H4 (cell line): Measurements from ENCODE around the gene CNIH3. TPM values are rescaled to one million over a fixed set of nuclear protein-coding genes. Genes with fewer than 3 reads are reported as not detected.
A peak's percentile ranks its signal among the peaks of the same experiment; 100 is the strongest.

Experiments
- DNase-seq: peaks from one replicate; pipeline ENCODE4 v3.0.0-alpha.2; 2015; ENCODE audit warnings: low spot score
- total RNA-seq: library from RNA; depleted of rRNA; stranded (reverse); fragments of >200 nt; shearing (Covaris generic); gene quantifications from 2 replicates; pipeline ENCODE4 v1.2.3, GENCODE V29; 2014

CNIH3 gene
- total RNA-seq, 1 experiment from 2014 or later, result 2.5 TPM

DNA sequence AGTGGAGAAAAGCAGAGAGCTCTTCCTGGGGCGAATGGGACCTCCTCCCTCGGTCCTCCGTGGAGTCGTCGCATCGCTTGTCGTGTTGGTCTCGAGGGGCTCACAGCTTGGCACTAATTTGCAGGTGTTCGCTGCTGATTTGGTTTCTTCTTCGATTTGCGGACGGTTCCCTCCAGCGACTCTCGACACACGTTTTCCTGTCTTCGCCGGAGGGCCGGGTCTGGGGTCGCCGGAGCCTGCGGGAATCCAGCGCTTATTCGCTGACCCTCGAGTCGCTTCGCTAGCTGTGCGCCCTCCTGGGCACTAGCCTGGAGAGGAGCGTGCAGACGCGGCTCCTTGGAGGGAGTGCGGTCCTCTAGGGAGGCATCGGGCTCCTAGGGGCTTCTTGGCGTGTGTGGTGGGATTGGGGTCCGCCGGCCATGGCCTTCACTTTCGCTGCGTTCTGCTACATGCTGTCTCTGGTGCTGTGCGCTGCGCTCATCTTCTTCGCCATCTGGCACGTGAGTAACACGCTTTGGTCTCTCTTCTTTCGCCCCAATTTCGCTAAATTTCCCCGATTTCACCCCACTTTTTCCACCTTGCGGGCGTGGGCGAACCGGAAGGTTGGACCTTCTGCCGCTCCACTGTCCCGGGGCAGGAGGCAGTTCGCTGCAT lies 766 bp downstream of the CNIH3 start:
- no peak for DNase-seq

DNA sequence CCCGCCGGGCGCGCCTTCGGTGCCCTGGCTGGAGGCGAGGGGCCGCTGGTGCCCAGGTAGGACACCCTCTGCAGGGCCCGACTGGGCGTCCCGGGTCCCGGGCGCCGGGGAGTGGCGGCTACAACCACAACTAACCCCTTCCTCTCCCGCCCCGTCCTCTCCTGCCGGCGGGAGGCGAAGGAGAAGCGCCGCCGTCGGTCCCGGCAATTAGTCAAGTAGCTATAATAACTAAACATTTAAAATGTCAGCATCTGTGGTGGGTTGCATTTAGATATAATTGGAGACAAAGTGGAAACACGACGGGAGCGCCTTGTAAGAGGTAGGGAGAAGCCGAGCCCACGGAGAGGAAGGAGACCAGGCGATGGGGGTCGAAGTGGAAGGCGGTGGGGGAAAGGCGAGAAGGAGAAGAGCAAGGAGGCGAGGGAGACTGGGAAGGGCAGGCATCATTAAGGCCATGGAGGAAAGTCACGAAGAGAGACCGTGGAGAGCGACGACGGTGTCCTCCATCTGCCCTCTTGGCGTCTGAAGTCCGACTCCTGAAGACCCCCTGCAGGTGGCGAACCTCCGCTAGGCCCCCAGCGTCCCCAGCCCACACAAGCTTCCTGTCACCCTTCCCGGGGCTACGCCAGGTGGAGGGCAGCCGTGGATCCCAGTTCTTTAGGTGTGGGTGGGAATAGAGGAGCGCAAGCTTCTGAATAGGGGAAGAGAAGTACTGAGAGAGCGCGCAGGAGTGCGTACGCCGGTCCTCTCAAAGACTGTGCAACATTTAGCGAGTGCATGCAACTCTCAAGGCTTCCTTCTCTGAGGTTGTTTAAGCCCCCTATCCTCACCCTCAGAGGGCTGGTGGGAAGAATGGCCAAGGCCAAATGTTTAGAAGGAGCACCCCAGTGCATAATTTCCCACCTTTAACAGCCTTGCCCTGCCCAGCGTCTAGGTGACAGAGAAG lies 1.6 kb downstream of the CNIH3 start:
- DNase-seq, result no peak

DNA sequence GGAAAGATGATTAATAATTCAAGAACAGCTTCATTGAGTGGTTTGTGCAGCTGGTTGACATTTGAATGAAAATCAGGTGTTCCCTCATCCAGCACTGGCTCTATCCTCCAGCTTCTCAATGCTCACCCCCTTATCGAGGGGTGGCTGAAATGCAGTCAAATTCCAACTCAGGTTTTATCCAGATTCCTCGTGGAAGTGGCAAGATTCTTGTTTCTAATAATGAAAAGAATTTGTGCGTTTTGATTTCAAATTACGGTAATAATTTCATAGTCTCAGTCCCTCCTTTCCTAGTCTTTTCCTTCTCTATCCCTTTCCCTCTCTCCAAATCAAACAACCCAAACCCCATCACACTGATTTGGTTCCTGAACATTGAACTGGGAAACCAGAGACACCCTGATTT lies 3.1 kb downstream of the CNIH3 start:
- no peak for DNase-seq

DNA sequence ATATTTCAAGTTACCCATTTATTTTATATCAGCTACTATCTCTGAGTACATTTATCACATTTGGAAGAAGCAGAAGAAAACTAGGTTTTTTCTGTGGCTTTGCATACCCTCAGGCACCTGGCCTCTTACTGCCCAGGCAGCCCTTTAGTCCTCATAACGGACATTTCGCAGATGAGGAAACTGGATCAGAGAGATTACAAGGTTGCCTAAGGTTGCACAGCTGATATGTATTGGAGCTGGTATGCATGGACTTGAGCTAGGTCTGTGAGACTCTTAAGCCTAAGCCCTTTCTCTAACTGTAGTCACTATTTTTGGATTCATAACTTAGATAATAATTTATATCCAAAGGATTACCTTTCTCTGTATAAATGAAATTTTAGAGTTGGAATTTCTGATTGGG lies 4.0 kb downstream of the CNIH3 start:
- no peak for DNase-seq

DNA sequence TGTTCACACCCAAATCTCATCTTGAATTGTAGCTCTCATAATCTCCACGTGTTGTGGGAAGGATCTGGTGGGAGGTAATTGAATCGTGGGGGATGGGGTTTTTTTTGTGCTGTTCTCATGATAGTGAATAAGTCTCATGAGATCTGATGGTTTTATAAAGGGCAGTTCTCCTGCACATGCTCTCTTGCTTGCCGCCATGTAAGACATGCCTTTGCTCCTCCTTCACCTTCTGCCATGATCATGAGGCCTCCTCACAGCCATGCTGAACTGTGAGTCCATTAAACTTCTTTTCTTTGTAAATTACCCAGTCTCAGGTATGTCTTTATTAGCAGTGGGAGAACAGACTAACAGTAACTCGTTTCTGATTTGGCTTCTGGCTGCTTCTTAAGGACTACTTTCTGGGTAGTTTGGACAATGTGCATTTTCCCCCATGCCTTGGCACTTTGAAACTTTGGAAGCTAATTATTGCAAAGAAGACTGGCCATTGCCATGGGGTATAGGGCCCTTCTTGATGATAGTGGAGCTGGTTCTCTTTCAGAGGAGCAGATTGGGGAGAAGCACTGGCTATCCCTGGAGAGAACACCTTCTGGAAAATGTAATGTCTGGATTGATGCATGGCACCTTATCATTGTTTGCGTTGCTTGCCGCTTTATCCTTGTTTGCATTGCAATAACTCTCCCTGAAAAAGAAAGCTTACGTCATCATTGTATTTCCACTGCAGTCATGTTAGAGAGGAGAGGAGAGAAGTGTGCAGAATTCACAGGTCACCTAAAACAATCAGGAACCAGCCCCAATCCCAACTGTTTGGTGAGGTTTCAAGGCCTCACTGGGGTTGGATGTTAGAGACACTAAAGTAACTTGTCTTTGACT lies 5.9 kb downstream of the CNIH3 start:
- no peak for DNase-seq

DNA sequence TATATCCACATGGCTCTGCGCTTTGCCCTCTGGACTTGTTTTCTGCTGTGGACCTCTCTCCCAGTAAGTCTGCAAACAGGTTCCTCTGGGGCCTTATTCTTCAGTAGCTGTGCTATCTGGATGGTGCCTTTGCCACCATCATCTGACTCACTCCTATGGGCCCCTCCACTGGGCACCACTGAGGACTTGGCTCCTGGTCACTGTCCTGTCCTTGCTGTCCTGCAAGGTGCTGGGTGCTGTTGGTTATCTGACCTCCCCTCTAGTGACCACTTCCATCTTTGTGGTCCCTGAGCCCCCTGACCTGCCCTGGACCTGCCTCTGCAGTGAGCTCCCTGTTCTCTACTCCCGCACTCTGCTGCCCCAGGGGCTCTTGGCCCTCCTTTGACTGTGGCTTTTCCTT lies 6.7 kb downstream of the CNIH3 start:
- DNase-seq, result no peak

DNA sequence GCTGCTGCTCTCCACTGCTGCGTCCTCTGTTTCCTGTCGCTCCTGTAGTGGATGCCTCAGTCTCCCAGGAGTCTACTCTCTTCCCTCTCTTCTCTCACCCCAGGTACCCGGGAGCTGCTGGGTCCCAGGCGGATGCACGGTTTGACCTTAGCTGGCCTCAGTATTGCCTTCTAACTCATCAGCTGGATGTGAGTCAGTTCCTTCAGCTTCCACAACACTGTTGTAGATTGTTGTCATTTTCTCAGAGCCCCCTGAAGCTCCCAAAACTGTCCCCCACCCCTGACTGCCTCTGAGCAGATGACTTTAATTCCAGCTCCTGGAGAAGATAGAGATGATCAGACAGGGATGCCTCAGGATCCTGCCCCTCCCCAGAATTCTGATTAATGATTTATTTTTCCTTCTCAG lies 7.2 kb downstream of the CNIH3 start:
- DNase-seq, result peak; percentile 59

DNA sequence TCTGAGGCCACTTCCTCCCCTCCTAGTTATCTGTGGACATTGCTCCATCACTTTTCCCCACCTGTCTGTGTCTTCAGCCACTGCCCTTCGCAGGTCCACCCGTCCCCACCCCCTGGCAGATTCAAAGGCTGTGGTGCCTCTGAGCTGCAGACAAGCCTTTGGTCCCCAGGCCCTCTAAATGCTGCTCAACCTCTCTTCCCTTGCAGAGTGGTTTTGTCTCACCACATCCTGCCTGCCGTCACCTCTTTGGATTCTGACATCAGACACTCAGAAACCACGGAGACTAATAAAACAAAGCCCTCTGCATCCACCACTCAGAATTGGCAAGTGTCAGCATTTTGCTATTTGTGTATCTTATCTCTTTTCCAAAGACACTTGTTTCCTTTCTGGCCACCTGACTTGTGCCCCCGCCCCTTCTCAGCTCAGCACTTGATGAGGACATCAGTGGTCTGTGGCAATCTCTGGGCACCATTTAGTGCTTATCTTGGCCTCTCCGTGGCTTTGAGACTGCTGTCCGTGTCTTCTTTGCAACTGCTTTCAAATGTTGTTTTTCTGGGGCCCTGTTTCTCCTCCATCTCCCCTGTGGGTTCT lies 7.7 kb downstream of the CNIH3 start:
- peak; percentile 98 for DNase-seq

DNA sequence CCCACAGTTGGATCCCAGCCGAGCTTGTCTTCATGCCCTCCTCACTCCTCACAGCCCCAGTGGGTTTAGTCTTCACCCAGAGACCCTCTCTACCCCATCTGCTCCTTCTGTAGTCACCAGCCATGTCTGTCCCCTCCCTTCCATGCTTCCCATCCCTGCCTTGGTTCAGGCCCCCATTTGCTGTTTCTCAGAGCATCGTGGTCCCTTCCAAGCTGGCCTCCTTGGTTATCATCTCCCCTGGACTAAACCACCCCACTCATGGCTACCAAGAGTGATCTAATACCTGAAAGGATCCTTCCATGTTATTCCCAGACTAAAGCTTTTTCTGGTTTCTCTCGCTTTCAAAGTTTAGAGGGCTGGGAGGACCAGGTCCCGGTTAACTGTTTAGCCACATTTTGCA lies 8.3 kb downstream of the CNIH3 start:
- DNase-seq, result no peak

DNA sequence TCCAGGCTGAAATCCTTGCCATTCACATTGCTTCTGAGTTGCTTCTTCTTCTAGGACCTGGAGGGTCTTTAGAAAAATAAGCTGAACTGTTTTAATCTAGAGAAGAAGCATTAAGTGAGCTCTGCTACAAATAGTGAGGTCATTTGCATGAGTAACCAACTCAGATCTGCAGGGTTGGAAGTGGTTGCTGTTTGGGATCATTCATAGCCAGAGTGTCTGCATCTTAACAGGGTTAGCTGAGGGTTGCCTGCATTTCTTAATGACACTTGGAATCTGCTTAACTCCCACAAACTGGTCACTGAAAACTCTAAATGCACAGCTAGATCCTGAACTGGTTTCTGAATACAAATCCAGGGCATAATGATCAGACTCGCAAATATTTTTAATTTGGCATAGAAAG lies 9.9 kb downstream of the CNIH3 start:
- DNase-seq, result peak; percentile 20

DNA sequence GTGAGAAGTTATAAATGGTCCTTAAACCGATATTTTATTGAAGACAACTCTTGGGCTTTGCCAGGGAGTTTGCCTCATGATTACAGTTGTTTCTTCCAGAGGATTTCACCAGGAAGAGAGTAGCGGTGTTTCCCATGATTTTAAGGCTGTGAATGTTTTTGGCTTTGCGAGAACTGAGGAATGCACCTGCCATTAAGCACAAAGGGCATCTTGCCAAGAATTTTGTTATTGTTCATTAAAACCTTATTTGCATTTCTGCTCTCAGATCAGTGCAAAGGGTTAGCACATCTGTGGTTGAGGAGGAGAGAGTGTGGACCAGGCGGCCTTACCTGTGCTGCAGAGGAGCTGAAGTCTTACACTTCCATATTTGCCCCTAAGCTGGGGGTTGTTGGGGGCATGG lies 13.8 kb downstream of the CNIH3 start:
- DNase-seq, result no peak

DNA sequence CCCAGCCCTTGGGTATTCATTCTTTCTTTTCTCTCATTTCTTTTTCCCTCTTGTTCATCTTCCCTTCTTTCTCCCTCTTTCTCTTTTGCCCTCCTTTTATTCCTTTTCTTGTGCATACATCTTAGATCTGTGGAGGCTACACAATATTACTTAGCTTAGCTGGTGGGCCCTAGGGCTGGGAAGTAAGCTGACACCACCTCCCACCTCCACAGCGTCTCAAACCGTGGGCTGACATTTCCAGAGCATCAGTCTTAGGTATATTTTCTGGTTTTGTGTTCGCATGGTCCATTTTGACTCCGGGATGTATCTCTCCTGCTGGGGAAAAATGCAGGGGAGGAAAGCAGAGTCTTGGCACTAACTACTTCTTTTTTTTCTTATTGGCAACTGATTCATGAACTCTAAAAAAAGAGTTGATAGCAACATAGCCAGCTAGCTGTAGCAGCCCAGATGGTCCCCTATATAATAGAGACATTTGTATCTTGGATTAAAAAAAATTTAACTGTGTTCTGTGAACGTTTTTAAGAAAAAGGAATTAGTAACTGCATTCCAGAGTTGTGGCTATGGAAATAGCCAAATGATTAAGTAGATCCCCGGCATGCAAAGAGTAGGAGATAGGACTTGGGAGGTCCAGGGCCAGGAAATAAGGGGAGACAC lies 15.5 kb downstream of the CNIH3 start:
- no peak for DNase-seq

DNA sequence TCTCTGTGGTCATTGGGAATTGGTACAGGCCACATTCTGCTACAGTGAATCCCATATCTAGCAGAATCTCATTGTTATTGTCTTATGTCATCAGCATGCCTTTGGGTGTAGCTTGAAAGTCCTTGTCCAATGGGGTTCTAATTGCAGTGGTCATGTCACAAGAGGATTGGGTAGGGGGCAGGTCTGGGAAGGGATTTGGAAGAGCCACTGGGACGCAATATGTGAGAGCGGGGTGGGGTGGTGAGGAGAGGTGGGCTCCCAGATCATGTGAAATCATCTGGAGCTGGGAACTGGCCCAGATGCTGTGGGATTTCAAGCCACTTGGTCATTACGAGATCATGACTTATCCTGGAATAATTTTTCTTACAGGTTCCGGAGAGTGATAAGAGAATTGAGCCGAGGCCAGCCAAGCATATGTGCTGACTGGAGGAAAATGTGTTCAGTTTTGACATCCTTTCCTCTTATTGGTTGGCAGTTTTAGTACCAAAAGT lies 16.3 kb downstream of the CNIH3 start:
- peak; percentile 70 for DNase-seq

DNA sequence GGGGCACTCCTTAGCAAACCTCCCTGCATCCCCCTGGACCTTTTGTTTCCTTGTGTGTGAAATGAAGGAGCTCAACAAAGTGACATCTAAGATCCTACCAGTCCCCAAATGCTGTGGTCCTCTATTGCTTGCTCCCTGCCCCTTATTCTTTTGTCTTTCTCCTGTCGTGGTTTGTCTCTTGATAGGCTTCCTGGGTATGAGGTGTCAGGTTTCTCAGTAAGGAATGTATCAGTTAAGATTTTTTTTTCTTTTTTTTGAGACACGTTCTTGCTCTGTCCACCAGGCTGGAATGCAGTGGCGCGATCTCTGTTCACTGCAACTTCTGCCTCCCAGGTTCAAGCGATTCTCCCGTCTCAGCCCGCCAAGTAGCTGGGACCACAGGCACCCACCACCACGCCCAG lies 16.8 kb downstream of the CNIH3 start:
- peak; percentile 51 for DNase-seq

DNA sequence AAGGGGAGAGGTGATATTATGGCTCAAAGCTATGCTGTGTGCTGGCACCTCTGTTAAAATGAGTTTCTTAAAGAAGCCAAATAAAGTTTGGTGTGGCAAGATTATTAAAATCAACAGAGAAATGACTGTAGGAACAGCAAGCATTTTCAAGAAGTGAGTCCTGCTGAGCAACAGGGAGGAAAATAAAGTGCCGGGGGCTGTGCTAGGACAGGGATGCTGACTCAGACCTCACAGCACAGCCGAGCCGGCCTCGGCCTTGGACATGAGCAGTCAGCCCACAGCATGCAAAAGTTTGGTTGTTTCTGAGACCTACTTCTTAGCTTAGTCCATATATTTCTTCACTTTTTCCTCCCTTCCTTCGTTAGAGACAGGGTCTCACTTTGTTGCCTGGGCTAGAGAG lies 19.2 kb downstream of the CNIH3 start:
- peak; percentile 33 for DNase-seq

DNA sequence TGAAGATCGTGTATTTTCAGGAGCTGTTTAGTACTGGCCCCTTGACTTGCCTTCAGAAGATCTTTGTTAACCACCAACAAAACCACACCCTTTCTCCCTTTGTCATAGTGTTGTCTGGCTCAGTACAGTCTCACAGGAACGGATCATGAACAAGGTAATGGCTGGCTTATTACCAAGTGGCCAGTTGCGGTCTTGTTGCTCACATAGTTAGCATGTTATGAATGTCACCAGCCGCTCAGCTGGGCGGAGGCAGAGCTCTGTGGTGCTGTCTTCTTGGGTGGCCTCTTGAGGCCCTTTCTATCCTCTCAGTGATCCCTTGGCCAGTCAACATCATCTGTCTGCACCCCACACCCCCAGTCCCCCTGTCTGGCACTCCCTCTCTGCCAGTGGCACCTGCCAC lies 21.4 kb downstream of the CNIH3 start:
- DNase-seq, result peak; percentile 98

DNA sequence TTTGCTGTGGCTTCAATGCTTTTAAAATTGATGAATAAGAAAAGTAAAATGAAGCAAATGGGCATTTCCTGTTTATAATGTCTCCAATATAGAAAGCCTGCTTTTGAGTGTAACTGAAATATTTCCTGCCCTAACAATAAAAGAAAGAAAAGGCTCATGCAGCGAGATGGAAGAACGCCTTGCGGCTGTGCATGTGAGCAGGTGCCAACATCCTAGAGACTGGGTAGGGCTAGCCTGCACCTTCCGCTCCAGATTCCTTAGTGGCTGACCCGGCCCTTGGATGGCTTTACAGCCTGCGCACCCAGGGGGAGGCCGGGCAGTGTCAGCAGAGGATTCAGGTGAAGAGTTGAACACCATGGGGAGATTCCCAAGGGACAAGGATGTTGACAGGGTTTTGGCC lies 21.8 kb downstream of the CNIH3 start:
- DNase-seq, result no peak

DNA sequence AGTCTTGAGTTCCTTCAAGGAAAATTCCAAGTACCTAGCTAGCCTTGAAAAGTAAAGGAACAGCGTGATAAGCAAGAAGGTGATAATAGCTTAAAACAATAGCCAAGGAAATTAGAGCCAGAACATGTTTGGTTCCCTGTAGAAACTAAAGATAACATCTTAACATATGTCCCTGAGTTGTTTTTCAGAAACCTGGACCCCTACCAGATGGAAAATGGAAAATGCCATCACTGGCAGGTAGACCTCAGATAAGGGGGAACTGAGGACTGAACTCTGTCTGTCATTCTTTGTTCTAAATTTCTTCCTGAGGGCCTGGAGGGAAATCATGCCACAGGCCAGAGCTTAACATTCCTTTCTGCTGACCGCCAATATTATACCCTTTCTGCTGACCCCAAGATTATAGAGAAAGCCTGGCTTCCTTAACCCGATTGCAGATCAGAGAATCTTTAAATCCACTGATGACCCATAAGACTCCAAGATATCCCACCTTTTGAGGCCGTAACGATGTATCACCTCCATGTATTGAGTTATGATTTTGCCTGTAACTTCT lies 23.4 kb downstream of the CNIH3 start:
- DNase-seq, result no peak

DNA sequence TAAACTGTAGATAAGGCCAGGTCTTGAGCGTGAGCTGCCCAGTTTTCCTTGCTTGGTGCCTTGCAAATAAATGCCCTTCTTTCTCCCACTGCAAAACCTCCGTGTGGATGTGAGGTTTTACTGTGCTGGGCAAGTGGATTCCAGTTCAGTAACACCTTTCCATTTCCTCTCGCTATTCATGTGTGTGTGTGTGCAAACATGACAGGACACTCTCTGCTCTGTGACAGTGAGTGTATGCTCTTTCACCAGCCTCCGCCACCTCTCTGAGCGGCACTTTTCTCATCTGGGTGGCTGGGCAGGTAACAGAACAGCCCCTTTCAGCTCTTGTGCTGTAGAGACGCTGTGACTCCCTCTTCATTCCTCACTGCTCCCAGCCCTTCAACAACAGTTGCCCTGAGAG lies 23.9 kb downstream of the CNIH3 start:
- no peak for DNase-seq

DNA sequence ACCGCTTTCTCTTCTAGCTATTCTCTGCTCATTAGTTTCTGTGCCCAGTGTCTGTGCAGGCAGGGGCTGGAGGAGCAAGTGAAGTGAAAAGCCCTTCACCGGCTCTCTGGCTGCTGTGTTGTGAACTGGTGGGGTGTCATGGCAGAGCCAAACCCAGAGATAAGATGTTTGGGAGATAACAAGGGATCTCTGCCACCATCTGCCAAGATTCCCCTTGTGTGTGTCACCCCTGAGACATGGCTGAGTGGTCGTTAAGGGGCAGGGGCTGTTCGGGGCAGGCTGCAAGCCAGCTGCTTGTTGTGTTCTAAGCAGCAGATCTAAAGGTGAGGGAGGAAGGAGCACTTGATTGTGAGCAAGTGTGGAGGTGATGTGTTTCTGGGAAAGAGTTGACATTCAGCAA lies 24.5 kb downstream of the CNIH3 start:
- DNase-seq, result no peak

DNA sequence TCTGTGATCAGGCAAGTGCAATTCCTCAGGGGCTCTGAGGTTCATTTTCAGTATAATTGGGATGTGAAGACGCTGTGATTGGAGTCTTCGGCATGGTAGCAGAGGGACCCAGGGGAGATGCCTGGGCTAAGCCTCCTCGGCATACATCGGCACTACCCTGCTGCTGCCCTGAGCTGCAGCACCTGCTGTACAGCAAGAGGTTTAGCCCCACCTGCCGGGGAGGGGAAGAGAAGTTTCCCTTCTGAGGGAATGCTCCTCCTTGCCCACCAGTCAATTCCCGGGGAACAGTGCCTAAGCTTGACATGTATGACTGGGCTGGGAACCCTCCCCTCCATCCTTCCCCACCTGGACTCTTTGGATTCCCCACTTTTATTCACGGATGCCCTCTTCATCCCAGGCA lies 24.9 kb downstream of the CNIH3 start:
- DNase-seq, result no peak
